Neural progenitor cell (in vitro differentiated cells): Measurements from ENCODE around the gene GAGE12J. TPM values are rescaled to one million over a fixed set of nuclear protein-coding genes. Genes with fewer than 3 reads are reported as not detected.

ENCODE experiments used
- DNase-seq: peaks from one replicate; pipeline ENCODE4 v3.0.0-alpha.2; 2016; ENCODE audit warnings: low spot score
- H2AFZ ChIP-seq: fragments of 200-600 bp; sonication (generic); replicated peaks from 2 replicates; pipeline ENCODE4 v1.6.1; 2016; ENCODE audit warnings: antibody characterized with exemption
- H3F3A ChIP-seq: fragments of 200-600 bp; sonication (generic); 2 replicates; pipeline ENCODE4 v1.6.1; 2016; ENCODE audit warnings: antibody characterized with exemption, low read depth
- H3K27ac ChIP-seq: fragments of 200-600 bp; sonication (generic); 2 replicates; pipeline ENCODE4 v1.5.1; 2016; ENCODE audit warnings: mild to moderate bottlenecking
- H3K27me3 ChIP-seq: fragments of 200-600 bp; sonication (generic); 2 replicates; pipeline ENCODE4 v1.6.1; 2016; ENCODE audit warnings: mild to moderate bottlenecking, moderate library complexity
- H3K36me3 ChIP-seq: fragments of 200-600 bp; sonication (generic); 2 replicates; pipeline ENCODE4 v1.5.1; 2016
- H3K4me1 ChIP-seq: fragments of 200-600 bp; sonication (generic); 2 replicates; pipeline ENCODE4 v1.6.1; 2016; ENCODE audit warnings: mixed run types
- H3K4me2 ChIP-seq: fragments of 200-600 bp; sonication (generic); 2 replicates; pipeline ENCODE4 v1.6.1; 2016
- H3K4me3 ChIP-seq: fragments of 200-600 bp; sonication (generic); 2 replicates; pipeline ENCODE4 v1.5.1; 2016
- H3K79me2 ChIP-seq: fragments of 200-600 bp; sonication (generic); 2 replicates; pipeline ENCODE4 v1.6.1; 2016; ENCODE audit warnings: low read depth
- H3K9ac ChIP-seq: fragments of 200-600 bp; sonication (generic); 2 replicates; pipeline ENCODE4 v1.6.1; 2016
- H3K9me3 ChIP-seq: fragments of 200-600 bp; sonication (generic); 2 replicates; pipeline ENCODE4 v1.5.1; 2016; ENCODE audit warnings: low read depth
- H4K20me1 ChIP-seq: fragments of 200-600 bp; sonication (generic); 2 replicates; pipeline ENCODE4 v1.6.1; 2016; ENCODE audit warnings: low read depth
- H3K27ac Mint-ChIP-seq: 3 replicates; pipeline ENCODE4 v1.8.0; 2021; ENCODE audit warnings: mixed read lengths
- H3K27me3 Mint-ChIP-seq: 2 replicates; pipeline ENCODE4 v1.8.0; 2022; ENCODE audit warnings: low read depth, mild to moderate bottlenecking, inconsistent platforms, moderate library complexity, mixed read lengths; ENCODE audit not compliant: insufficient read depth
- H3K36me3 Mint-ChIP-seq: 3 replicates; pipeline ENCODE4 v1.8.0; 2021; ENCODE audit warnings: mixed read lengths
- H3K4me1 Mint-ChIP-seq: 3 replicates; pipeline ENCODE4 v1.8.0; 2021; ENCODE audit warnings: mixed read lengths
- H3K4me3 Mint-ChIP-seq: 3 replicates; pipeline ENCODE4 v1.8.0; 2021; ENCODE audit warnings: mild to moderate bottlenecking, moderate library complexity, mixed read lengths
- H3K9me3 Mint-ChIP-seq: 3 replicates; pipeline ENCODE4 v1.8.0; 2020; ENCODE audit warnings: mixed read lengths
- CTCF ChIP-seq: fragments of 200-600 bp; sonication (generic); IDR thresholded peaks from 2 replicates; pipeline ENCODE4 v1.5.1; 2017; ENCODE audit warnings: antibody characterized with exemption, mild to moderate bottlenecking
- EZH2 ChIP-seq: fragments of 200-600 bp; sonication (generic); IDR thresholded peaks from 2 replicates; pipeline ENCODE4 v1.6.1; 2017; ENCODE audit warnings: antibody characterized with exemption, mild to moderate bottlenecking, moderate library complexity
- EZH2phosphoT487 ChIP-seq: fragments of 200-600 bp; sonication (generic); IDR thresholded peaks from 2 replicates; pipeline ENCODE4 v1.6.1; 2017; ENCODE audit warnings: antibody characterized with exemption
- total RNA-seq: library from RNA; depleted of rRNA; stranded (reverse); fragments of >200 nt; gene quantifications from 2 replicates; pipeline ENCODE4 v1.2.3, GENCODE V29; 2015; ENCODE audit warnings: low replicate concordance

The GAGE12J gene
- total RNA-seq, 1 donor from 2014 or later, result not detected

GRCh38 chrX:49282647-49283011, 39.2 kb upstream of the GAGE12J start:
- Histone ChIP-seq H3F3A (peaks cover 6% of the 10 kb centered on the region), H3K27ac (no peak overlapping the region), H3K27me3 (no peaks in the 10 kb centered on the region), H3K9ac (no peak overlapping the region), H4K20me1 (no peaks in the 10 kb centered on the region), H3K36me3 (no peaks in the 10 kb centered on the region), H3K4me3 (no peak overlapping the region), H3K79me2 (no peaks in the 10 kb centered on the region), H3K9me3 (no peaks in the 10 kb centered on the region), H3K4me1 (no peaks in the 10 kb centered on the region), H2AFZ (no peak overlapping the region), H3K4me2 (no peak overlapping the region)
- Mint-ChIP-seq H3K9me3 (peaks cover 4% of the 10 kb centered on the region), H3K27ac (peak overlapping the region; percentile 13), H3K27me3 (no peaks in the 10 kb centered on the region), H3K36me3 (no peaks in the 10 kb centered on the region), H3K4me1 (peaks cover 7% of the 10 kb centered on the region), H3K4me3 (no peak overlapping the region)
- peak; percentile 35 for TF ChIP-seq CTCF
- no peak for TF ChIP-seq EZH2phosphoT487
- DNase-seq, result peak; percentile 58

- no peak for TF ChIP-seq EZH2phosphoT487
- H3F3A ChIP-seq, result peaks cover 6% of the 10 kb centered on the region
- Mint-ChIP-seq H3K4me3 (no peak overlapping the region), H3K27me3 (no peaks in the 10 kb centered on the region), H3K27ac (no peak overlapping the region), H3K9me3 (peaks cover 2% of the 10 kb centered on the region), H3K36me3 (no peaks in the 10 kb centered on the region), H3K4me1 (peaks cover 7% of the 10 kb centered on the region)
- H3K9ac ChIP-seq, result no peak overlapping the region
- no peaks in the 10 kb centered on the region for H3K4me1 ChIP-seq
- no peak overlapping the region for H3K27ac ChIP-seq
- no peaks in the 10 kb centered on the region for H3K27me3 ChIP-seq
- no peaks in the 10 kb centered on the region for H3K9me3 ChIP-seq
- no peaks in the 10 kb centered on the region for H3K79me2 ChIP-seq
- H3K4me2 ChIP-seq, result no peak overlapping the region
- no peak overlapping the region for H3K4me3 ChIP-seq
- no peaks in the 10 kb centered on the region for H4K20me1 ChIP-seq
- no peaks in the 10 kb centered on the region for H3K36me3 ChIP-seq
- DNase-seq, result no peak
- H2AFZ ChIP-seq, result no peak overlapping the region
Observed at GRCh38 chrX:49284212-49284611, 37.6 kb upstream of the GAGE12J start.

GRCh38 chrX:49286136-49286535, 35.7 kb upstream of the GAGE12J start:
- H3K4me1 ChIP-seq, result no peaks in the 10 kb centered on the region
- TF ChIP-seq CTCF (no peak), EZH2 (no peak), EZH2phosphoT487 (no peak)
- H3K79me2 ChIP-seq, result no peaks in the 10 kb centered on the region
- DNase-seq, result no peak
- no peak overlapping the region for H3K9ac ChIP-seq
- Mint-ChIP-seq H3K4me3 (no peak overlapping the region), H3K27ac (no peak overlapping the region), H3K4me1 (peaks cover 7% of the 10 kb centered on the region), H3K36me3 (no peaks in the 10 kb centered on the region), H3K27me3 (no peaks in the 10 kb centered on the region), H3K9me3 (peaks cover 5% of the 10 kb centered on the region)
- H3K27me3 ChIP-seq, result no peaks in the 10 kb centered on the region
- no peak overlapping the region for H3K4me2 ChIP-seq
- H3K27ac ChIP-seq, result no peak overlapping the region
- no peaks in the 10 kb centered on the region for H3K36me3 ChIP-seq
- no peaks in the 10 kb centered on the region for H4K20me1 ChIP-seq
- no peak overlapping the region for H2AFZ ChIP-seq
- peaks cover 6% of the 10 kb centered on the region for H3F3A ChIP-seq
- no peak overlapping the region for H3K4me3 ChIP-seq
- H3K9me3 ChIP-seq, result no peaks in the 10 kb centered on the region

- Histone ChIP-seq H3K9me3 (no peaks in the 10 kb centered on the region), H3K27ac (no peak overlapping the region), H3F3A (peaks cover 6% of the 10 kb centered on the region), H3K4me3 (no peak overlapping the region), H4K20me1 (no peaks in the 10 kb centered on the region), H3K79me2 (no peaks in the 10 kb centered on the region), H2AFZ (no peak overlapping the region), H3K4me1 (no peaks in the 10 kb centered on the region), H3K36me3 (no peaks in the 10 kb centered on the region), H3K4me2 (no peak overlapping the region), H3K9ac (no peak overlapping the region), H3K27me3 (no peaks in the 10 kb centered on the region)
- H3K4me1 Mint-ChIP-seq, result peaks cover 7% of the 10 kb centered on the region
- no peak for DNase-seq
- no peak for TF ChIP-seq CTCF
- TF ChIP-seq EZH2, result no peak
- no peak for TF ChIP-seq EZH2phosphoT487
- no peak overlapping the region for H3K4me3 Mint-ChIP-seq
- H3K36me3 Mint-ChIP-seq, result no peaks in the 10 kb centered on the region
- H3K27ac Mint-ChIP-seq, result no peak overlapping the region
- peaks cover 5% of the 10 kb centered on the region for H3K9me3 Mint-ChIP-seq
- no peaks in the 10 kb centered on the region for H3K27me3 Mint-ChIP-seq
Observed at GRCh38 chrX:49286581-49286980, 35.3 kb upstream of the GAGE12J start.
